Measurements from ENCODE around the gene PASK. TPM values are rescaled to one million over a fixed set of nuclear protein-coding genes. Genes with fewer than 3 reads are reported as not detected.

Gene PASK
- polyA plus RNA-seq, 1 experiment = 2.0 TPM

DNA sequence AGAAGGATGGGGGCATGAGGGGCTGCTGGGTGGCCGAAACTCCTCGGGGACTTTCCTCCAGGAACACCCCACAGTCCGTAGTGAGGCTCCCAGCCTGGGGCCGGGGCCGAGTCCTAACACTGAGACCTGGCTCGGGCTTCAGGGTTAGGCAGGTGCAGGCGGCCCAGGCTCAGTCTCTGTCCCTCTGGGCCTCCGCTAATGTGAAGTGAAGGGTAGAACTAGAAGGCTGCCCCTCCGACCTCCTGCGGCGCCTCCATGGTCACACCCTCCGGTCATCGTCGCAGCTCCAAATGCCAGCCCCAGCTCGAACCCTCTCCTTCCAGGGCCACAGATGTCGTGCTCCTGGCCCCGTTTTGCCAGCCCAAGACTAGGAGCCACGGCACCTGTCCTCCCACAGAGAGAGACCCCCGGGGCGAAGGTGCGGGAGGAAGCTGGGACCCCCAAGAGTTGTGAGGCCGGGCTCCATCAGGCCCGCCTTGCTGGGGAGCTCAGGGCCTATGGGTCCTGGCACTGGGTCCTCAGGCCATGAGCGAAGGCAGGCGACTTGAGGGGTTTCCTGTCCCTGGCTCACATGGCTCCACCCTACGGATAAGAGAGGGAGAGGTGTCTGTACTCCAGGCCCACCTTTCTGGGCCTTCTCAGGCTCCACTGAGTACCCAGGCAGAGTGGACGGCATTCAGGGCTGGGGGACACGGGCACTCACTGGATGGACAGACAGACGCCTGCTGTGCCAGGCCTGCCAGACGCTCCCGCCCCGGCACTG lies 40.0 kb upstream of the PASK start:
- DNase-seq (ENCODE audit: low read depth, low spot score) = no peak
- Histone ChIP-seq H3K27ac (ENCODE audit: low read depth, low read length) (no peak overlapping the region), H3K9me3 (ENCODE audit: control insufficient read depth, insufficient read depth, low read length) (no peaks in the 10 kb centered on the region; the same call in 1 of the 2 replicates), H3K27me3 (ENCODE audit: control insufficient read depth, insufficient read depth, low read length) (peaks cover 8% of the 10 kb centered on the region), H3K4me3 (ENCODE audit: low read depth, low read length) (no peak overlapping the region)
- ChIA-PET POLR2A (no interaction called here), CTCF (interaction anchor here (0.6 kb wide), 1 partner anchor 884 kb away, joined by 3 read pairs; no protein-coding TSS in a partner anchor)
- TF ChIP-seq, protein P1, sequence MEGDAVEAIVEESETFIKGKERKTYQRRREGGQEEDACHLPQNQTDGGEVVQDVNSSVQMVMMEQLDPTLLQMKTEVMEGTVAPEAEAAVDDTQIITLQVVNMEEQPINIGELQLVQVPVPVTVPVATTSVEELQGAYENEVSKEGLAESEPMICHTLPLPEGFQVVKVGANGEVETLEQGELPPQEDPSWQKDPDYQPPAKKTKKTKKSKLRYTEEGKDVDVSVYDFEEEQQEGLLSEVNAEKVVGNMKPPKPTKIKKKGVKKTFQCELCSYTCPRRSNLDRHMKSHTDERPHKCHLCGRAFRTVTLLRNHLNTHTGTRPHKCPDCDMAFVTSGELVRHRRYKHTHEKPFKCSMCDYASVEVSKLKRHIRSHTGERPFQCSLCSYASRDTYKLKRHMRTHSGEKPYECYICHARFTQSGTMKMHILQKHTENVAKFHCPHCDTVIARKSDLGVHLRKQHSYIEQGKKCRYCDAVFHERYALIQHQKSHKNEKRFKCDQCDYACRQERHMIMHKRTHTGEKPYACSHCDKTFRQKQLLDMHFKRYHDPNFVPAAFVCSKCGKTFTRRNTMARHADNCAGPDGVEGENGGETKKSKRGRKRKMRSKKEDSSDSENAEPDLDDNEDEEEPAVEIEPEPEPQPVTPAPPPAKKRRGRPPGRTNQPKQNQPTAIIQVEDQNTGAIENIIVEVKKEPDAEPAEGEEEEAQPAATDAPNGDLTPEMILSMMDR (IDR thresholded peaks at IDR 0.05; ENCODE audit: low read depth, low read length) = no peak

DNA sequence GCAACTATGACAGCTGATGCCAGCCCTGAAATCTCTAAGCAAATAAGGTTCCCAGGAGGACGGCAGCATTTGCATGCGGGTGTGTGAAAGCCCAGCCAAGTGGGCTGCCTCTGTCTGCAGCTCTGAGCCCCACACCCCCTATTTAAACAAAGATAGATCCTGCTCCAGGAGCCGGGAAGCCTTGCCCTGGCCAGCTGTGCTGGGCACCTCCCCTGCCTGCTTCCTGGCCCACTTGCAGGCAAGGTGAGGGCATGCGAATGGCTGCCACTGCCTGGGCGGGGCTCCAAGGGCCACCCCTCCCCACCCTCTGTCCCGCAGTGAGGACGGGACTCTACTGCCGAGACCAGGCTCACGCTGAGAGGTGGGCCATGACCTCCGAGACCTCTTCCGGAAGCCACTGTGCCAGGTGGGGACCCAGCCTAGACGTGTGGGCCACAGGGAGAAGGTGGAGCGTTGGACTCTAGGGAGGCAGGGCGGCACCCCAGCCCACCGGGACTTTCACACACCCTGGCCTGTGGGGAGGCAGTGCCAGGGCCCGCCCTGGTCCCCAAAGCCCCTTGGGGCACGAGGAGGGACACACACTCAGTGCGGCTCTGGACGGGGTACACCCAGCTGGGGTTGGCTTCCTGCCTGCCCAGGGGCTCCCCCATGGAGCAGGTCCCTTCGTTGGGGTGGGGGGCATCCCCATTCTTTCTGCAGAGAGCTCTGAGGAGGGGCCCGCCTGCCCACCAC lies 39.3 kb upstream of the PASK start, which contains the start of gene ANO7:
Gene ANO7, plus strand, starts transcription at position 317 of the 732 bp plus-strand sequence. CDS start 1,387 bp downstream, outside the sequence.
- Histone ChIP-seq H3K4me3 (ENCODE audit: low read depth, low read length) (no peak within 1 kb of the TSS), H3K27ac (ENCODE audit: low read depth, low read length) (no peak within 1 kb of the TSS), H3K9me3 (ENCODE audit: control insufficient read depth, insufficient read depth, low read length) (no peaks in the 10 kb centered on the region; the same call in 1 of the 2 replicates), H3K27me3 (ENCODE audit: control insufficient read depth, insufficient read depth, low read length) (peaks cover 8% of the 10 kb centered on the region)
- CTCF ChIA-PET = interaction anchor here (0.6 kb wide), 1 partner anchor 884 kb away, joined by 3 read pairs; no protein-coding TSS in a partner anchor
- TF ChIP-seq, protein P1 (IDR thresholded peaks at IDR 0.05; ENCODE audit: low read depth, low read length) = no peak
- no peak for DNase-seq (ENCODE audit: low read depth, low spot score)
- POLR2A ChIA-PET = no interaction called here

DNA sequence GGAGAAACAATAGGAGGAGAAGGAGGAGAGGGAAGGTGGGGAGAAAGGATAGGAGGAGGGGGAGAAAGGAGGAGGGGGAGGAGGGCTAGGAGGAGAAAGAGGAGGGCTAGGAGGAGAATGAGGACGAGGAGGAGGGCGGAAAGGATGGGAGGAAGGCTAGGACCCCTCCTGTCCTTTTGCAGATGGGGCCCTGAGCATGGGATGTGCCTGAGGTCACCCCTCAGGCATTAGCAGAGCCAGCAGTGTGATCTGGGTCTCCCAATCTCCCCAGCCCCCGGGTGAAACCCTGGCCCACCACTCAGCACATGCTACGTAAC lies 38.6 kb upstream of the PASK start:
- TF ChIP-seq, protein P1 (IDR thresholded peaks at IDR 0.05; ENCODE audit: low read depth, low read length) = no peak
- Histone ChIP-seq H3K4me3 (ENCODE audit: low read depth, low read length) (no peak overlapping the region), H3K27me3 (ENCODE audit: control insufficient read depth, insufficient read depth, low read length) (peaks cover 8% of the 10 kb centered on the region), H3K9me3 (ENCODE audit: control insufficient read depth, insufficient read depth, low read length) (no peaks in the 10 kb centered on the region; the same call in 1 of the 2 replicates), H3K27ac (ENCODE audit: low read depth, low read length) (no peak overlapping the region)
- DNase-seq (ENCODE audit: low read depth, low spot score) = no peak
- CTCF ChIA-PET = no interaction called here
- POLR2A ChIA-PET = no interaction called here

DNA sequence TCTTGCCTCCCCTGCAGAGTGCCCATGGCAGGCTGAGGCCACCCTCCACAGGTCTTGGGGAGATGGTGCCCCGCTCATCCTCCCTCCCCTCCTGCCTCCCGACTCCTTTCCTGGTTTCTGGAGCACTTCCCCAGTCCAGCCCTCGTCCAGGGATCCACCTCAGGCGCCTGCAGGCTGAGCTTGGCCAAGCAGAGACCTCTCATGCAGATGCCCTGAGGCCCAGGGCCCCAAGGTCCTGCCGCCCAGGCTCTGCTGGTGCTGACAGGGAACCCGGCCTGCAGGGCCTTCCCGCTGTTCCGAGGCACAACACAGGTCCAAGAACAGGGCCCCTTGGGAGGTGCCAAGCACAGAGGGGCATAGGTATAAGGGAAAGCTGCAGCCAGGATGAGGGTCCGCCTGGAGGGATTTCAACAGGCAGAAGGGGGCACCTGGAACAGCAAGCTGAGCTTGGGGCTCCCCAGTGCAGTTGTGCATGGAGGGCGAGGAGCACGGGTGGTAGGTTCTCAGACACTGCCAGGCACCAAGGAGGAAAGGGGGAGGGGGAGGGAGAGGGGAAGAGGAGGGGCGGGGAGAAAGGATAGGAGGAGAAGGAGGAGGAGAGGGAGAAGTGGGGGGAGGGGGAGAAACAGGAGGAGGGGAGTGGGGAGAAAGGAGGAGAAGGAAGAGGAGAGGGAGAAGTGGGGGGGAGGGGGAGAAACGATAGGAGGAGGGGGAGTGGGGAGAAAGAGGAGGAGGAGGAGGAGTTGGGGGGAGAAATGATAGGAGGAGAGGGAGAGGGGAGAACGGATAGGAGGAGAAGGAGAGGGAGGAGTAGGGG lies 38.0 kb upstream of the PASK start:
- Histone ChIP-seq H3K27ac (ENCODE audit: low read depth, low read length) (no peak overlapping the region), H3K4me3 (ENCODE audit: low read depth, low read length) (no peak overlapping the region), H3K27me3 (ENCODE audit: control insufficient read depth, insufficient read depth, low read length) (peaks cover 8% of the 10 kb centered on the region), H3K9me3 (ENCODE audit: control insufficient read depth, insufficient read depth, low read length) (no peaks in the 10 kb centered on the region; the same call in 1 of the 2 replicates)
- CTCF ChIA-PET = no interaction called here
- DNase-seq (ENCODE audit: low read depth, low spot score) = no peak
- TF ChIP-seq, protein P1 (IDR thresholded peaks at IDR 0.05; ENCODE audit: low read depth, low read length) = no peak
- POLR2A ChIA-PET = no interaction called here
